Activated T-cell treated with anti-CD3 and anti-CD28 coated beads for 1 hour (primary cell): ENCODE results near the gene GAL3ST3.
"Not testable (repeated sequence)": the region's sequence is repeated elsewhere in the genome, so short reads cannot be mapped to it uniquely, and the experiment has no call there.

Experiments
- DNase-seq: peaks from one replicate; pipeline ENCODE4 v3.0.0-alpha.2; 2020; ENCODE audit warnings: low read depth

The GAL3ST3 gene

GRCh38 chr11:66044757-66045156 lies 4.2 kb downstream of the GAL3ST3 start:
- DNase-seq: no peak

- no peak for DNase-seq
Observed at GRCh38 chr11:66042996-66043906, 5.7 kb downstream of the GAL3ST3 start.

- no peak for DNase-seq
Observed at GRCh38 chr11:66042227-66042995, 6.5 kb downstream of the GAL3ST3 start.

DNA sequence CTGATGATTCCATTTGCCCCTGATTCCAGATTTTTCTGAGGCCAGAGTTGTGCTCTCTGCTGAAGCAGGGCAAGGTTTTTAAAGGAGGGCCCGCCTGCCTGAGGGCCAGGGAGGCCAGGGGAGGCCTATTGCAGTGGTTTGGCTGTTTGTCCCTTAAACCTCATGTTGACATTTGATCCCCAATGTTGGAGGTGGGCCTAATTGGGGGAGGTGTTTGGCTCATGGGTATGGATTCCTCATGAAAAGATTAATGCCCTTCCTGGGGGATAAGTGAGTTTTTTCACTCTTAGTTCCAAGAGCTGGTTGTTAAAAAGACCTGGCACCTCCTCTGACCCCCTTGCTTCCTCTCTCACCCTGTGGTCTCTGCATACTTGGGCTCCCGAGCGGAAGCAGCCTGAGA lies 9.2 kb downstream of the GAL3ST3 start:
- DNase-seq: no peak

- DNase-seq: no peak
Observed at GRCh38 chr11:66037327-66037726, 11.6 kb downstream of the GAL3ST3 start.

- no peak for DNase-seq
Observed at GRCh38 chr11:66036334-66036710, 12.6 kb downstream of the GAL3ST3 start.

- no peak for DNase-seq
Observed at GRCh38 chr11:66035653-66036333, 13.2 kb downstream of the GAL3ST3 start.

- DNase-seq: no peak
Observed at GRCh38 chr11:66032957-66033735, 15.8 kb downstream of the GAL3ST3 start.

GRCh38 chr11:66026017-66026529 lies 22.9 kb downstream of the GAL3ST3 start, which contains the start of gene CATSPER1:
CATSPER1 (minus strand) TSS chr11:66026479; CDS start chr11:66026379, 100 bp downstream.
- DNase-seq: no peak

GRCh38 chr11:66023186-66023440 lies 25.8 kb downstream of the GAL3ST3 start:
- not testable (repeated sequence) for DNase-seq

DNA sequence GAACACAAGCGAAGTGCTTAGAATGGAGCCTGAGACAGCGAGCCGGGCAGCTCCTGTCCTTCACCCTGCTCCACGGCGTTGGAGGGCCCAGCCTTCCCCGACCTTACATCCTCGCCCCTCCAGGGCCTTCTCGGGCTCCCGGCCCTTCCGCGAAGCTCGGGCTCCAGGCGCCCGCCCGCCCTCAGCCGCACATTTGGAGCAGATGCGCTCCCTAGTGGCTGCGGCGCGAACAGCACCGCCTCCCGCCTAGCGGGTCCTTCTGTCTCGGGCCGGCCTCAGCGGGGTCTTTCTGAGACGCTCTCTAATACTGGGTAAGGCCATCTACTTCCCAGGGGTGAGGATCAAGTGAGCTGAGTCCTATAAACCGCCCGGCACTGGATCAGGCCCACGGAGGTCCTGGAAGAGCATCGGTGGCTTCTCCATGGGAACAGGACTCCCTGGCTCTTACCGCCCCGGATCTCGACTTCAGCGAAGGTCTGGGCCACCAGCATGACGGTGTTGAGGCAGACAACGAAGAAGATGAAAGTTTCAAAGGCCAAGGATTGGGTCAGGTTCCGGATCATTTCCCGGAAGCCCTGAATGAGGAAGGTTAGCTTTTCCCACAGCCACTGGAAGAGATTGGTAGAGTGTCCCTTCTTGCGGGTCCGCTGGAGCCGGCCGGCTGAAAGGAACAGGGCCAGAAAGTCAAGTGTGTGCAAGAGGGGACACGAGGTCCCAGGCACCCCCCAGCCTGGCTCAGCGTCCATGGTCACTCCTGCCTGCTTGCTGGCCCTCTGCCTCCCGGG lies 26.4 kb downstream of the GAL3ST3 start:
- peak; percentile 77 for DNase-seq

- no peak for DNase-seq
Observed at GRCh38 chr11:66020618-66021357, 28.2 kb downstream of the GAL3ST3 start.

DNA sequence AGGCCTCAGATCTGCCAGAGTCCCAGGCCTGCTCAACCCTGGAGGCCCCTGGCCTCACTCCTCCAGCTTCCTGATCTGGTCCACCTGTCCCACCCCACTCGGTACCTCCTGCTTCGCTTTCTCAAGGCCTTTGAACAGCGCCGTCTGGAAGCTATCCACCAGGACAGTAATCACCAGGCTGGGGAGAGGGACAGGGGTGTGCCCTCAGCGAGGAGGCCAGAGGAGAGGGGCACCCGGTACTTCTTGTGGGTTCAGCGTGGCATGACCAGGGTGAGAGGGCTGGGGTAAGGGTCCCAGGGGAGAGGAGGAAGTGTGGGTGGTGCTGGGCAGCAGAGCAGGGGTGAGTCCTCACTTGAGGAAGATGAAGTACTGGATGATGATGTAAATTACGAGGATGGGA lies 28.7 kb downstream of the GAL3ST3 start:
- DNase-seq: no peak

DNA sequence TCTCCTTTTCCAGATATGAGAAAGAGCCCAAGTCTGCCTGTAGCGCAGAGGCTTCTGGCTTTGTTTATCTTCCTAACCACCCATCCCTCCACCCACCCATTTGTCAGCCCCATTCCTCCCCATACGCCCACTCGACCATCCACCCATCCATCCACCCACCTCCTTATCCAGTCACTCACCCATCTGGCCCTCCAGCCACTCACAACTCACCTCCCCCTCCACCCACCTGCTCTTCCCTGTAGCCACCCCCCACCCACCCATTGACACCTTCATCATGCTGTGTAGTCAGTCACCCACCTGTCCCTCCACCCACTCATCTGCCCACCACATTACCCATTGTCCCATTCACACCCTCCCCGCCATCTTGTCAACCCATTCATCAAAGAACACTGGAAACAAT lies 31.6 kb downstream of the GAL3ST3 start:
- no peak for DNase-seq

GRCh38 chr11:66016793-66017177 lies 32.2 kb downstream of the GAL3ST3 start:
- no peak for DNase-seq

DNA sequence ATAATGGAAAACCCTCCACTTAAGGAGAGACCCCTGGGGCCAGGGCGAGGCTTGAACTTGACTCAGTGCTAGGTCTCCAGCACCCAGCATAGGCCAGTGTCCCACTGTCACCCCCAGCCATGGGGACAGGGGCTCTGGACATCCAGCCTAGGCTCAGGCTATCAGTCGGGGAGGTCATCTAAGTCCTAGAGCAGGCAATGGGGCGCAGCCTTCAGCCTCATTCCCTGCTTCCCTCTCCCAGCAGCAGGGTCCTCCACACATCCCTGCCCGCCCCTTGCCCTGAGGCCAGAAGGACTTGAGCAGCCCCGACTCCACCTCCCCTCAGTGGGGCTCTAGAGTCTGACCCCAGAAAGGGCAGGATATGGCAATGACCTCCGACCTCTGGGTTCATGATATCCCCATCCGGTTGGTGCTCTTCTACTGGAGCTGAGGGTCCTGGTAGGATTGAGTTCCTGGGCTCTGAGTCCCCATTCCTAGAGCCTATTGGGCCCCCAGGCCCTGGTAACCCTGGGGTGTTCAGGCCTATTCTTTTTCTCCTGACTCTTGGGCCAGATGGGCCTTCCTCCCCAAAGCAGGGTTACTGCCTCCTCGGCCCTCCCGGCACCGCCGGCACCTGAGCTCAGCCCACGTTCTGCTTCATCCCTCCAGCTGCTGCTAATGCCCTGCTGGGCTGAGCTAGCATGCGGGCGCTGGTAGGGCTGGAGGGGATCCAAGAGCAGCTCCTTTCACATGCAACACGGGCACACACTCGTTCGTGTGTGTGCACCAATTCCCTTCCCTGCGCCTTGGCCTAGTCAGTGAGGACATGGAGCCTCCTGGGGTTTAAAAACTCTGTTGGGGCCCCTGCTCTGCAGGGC lies 32.8 kb downstream of the GAL3ST3 start:
- no peak for DNase-seq

- no peak for DNase-seq
Observed at GRCh38 chr11:66015454-66015881, 33.5 kb downstream of the GAL3ST3 start.

- DNase-seq: no peak
Observed at GRCh38 chr11:66014804-66015453, 34.0 kb downstream of the GAL3ST3 start.

- no peak for DNase-seq
Observed at GRCh38 chr11:66013762-66014100, 35.2 kb downstream of the GAL3ST3 start.
